Sigmoid colon (tissue), 7 donors: Measurements from ENCODE around the gene COL3A1. TPM values are rescaled to one million over a fixed set of nuclear protein-coding genes. Genes with fewer than 3 reads are reported as not detected.
A peak's percentile ranks its signal among the peaks of the same experiment; 100 is the strongest.

Source experiments
- DNase-seq: peaks from one replicate; pipeline ENCODE4 v3.0.0-alpha.2; 2019
- H3K27ac ChIP-seq, 4 donors: fragments of 200-600 bp; sonication (generic); one replicate each; pipeline ENCODE4 v1.5.1; 2016 to 2019; ENCODE audit warnings: mild to moderate bottlenecking in 1 of 4
- H3K27me3 ChIP-seq, 3 donors: fragments of 200-600 bp; sonication (generic); one replicate each; pipeline ENCODE4 v1.5.1; 2019; ENCODE audit warnings: mild to moderate bottlenecking in 1 of 3
- H3K36me3 ChIP-seq, 4 donors: fragments of 200-600 bp; sonication (generic); one replicate each; pipeline ENCODE4 v1.5.1; 2016 to 2019
- H3K4me1 ChIP-seq, 4 donors: fragments of 200-600 bp; sonication (generic); one replicate each; pipeline ENCODE4 v1.5.1; 2017 to 2019
- H3K4me3 ChIP-seq, 4 donors: fragments of 200-600 bp; sonication (generic); one replicate each; pipeline ENCODE4 v1.5.1; 2017 to 2019; ENCODE audit warnings: mild to moderate bottlenecking in 2 of 4, moderate library complexity in 1 of 4
- H3K9me3 ChIP-seq, 4 donors: fragments of 200-600 bp in 3 of 4; sonication (generic) in 3 of 4; one replicate each; pipeline versions ENCODE4 v1.5.1 to v1.6.1; 2013 to 2019
- EP300 ChIP-seq, 4 donors: sonication (generic); formaldehyde crosslinking; IDR thresholded peaks; one replicate each; pipeline ENCODE4 v1.6.1; 2017; ENCODE audit warnings: antibody characterized with exemption in 4 of 4
- POLR2A ChIP-seq, 2 donors: fragments of 450-650 bp; IDR thresholded peaks; one replicate each; pipeline ENCODE4 v1.6.1; 2016; ENCODE audit warnings: antibody characterized with exemption in 2 of 2, mild to moderate bottlenecking in 2 of 2, moderate library complexity in 2 of 2
- POLR2AphosphoS5 ChIP-seq, 4 donors: sonication (generic); formaldehyde crosslinking; IDR thresholded peaks; one replicate each; pipeline ENCODE4 v1.6.1; 2017; ENCODE audit warnings: antibody characterized with exemption in 4 of 4
- WGBS, 2 donors: extraction: QIAGEN DNeasy Blood & Tissue Kit; methylation state at CpG; one replicate each; pipeline ENCODE4 v1.1.7; 2013; 5-methylcytosine and 5-hydroxymethylcytosine counted together
- intact Hi-C: fragments of 100-400 bp; cut with DNase I; formaldehyde crosslinking; loops from one replicate; pipeline ENCODE4 v1.15.1; 2023
- polyA plus RNA-seq, 3 donors: library from polyadenylated mRNA; stranded (reverse); fragments of 200-250 nt; gene quantifications; one replicate each; pipeline ENCODE4 v1.2.3, GENCODE V29; 2013
- total RNA-seq, 4 donors: library from RNA; depleted of rRNA; stranded (reverse); fragments of >200 nt; gene quantifications; one replicate each; pipeline ENCODE4 v1.1.0, GENCODE V29; 2016
- TF ChIP-seq, protein P1 (sequence below), 4 experiments: fragments of 450-650 bp in 3 of 4; fragments of 200-600 bp in 1 of 4; IDR thresholded peaks; one replicate each; pipeline ENCODE4 v1.5.1; 2016 to 2019; ENCODE audit warnings: antibody characterized with exemption in 4 of 4, mild to moderate bottlenecking in 3 of 4, moderate library complexity in 2 of 4
- donor health status: healthy with polysubstance abuse.
- donor health status: Bipolar disorder and iron deficiency.
- donor health status: healthy.

COL3A1 gene
- total and polyA plus RNA-seq, 7 donors = 29.1 to 1,567 (median 294) TPM

DNA sequence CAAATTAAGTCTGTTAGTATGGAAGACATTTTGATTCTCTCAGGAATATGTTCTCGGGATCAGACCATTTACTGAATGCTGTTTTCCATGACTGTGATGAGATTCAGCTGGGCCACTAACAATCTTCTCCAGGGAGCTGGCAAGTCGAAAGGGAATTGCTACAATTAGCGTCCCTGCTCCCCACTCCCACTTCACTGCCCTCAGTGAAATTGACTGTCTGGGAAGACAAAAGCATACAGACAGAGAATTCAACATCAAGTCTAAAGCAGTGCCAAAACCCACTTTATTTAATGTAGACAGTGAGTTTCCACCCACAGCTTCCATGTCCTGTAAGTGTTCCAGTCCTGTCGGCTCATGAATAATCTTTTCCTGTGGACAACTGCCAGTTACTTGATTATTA is 34.0 kb upstream of the COL3A1 start:
- DNase-seq = no peak
- intact Hi-C loops = no loop called here
- peaks cover 0 to 7% (median 0%) of the 10 kb centered on the region in 4 donors for H3K4me1 ChIP-seq
- no peaks in the 10 kb centered on the region for H3K9me3 ChIP-seq
- WGBS, 2 donors = 66 to 69% methylated on average over 4 of the region's 4 CpGs
- no peaks in the 10 kb centered on the region for H3K27me3 ChIP-seq
- TF ChIP-seq EP300 (IDR thresholded peaks at IDR 0.05) = no peak
- TF ChIP-seq POLR2A (IDR thresholded peaks at IDR 0.05) = no peak
- peak in 1 of 4 donors; percentile 16 for TF ChIP-seq POLR2AphosphoS5 (IDR thresholded peaks at IDR 0.05)
- H3K27ac ChIP-seq = peak overlapping the region; percentile 4 to 55 (median 28)
- H3K4me3 ChIP-seq = no peak overlapping the region
- no peaks in the 10 kb centered on the region for H3K36me3 ChIP-seq

GRCh38 chr2:188944442-188944841 is 29.7 kb upstream of the COL3A1 start:
- no peaks in the 10 kb centered on the region for H3K9me3 ChIP-seq
- H3K4me3 ChIP-seq = no peak overlapping the region
- no peaks in the 10 kb centered on the region for H3K36me3 ChIP-seq
- TF ChIP-seq POLR2AphosphoS5 (IDR thresholded peaks at IDR 0.05) (no peak), POLR2A (IDR thresholded peaks at IDR 0.05) (no peak), EP300 (IDR thresholded peaks at IDR 0.05) (no peak)
- H3K27ac ChIP-seq = no peak overlapping the region
- no peaks in the 10 kb centered on the region for H3K27me3 ChIP-seq
- intact Hi-C loops = no loop called here
- no peaks in the 10 kb centered on the region for H3K4me1 ChIP-seq
- no peak for DNase-seq
- WGBS, 2 donors = 96% methylated on average over 21 of the region's 21 CpGs

- Histone ChIP-seq H3K27me3 (no peaks in the 10 kb centered on the region), H3K4me3 (no peak overlapping the region), H3K9me3 (no peaks in the 10 kb centered on the region), H3K27ac (no peak overlapping the region), H3K4me1 (no peaks in the 10 kb centered on the region), H3K36me3 (no peaks in the 10 kb centered on the region)
- intact Hi-C loops = no loop called here
- WGBS, 2 donors = 88 to 93% methylated on average over 25 of the region's 25 CpGs
- DNase-seq = no peak
- TF ChIP-seq POLR2A (IDR thresholded peaks at IDR 0.05) = no peak
- TF ChIP-seq EP300 (IDR thresholded peaks at IDR 0.05) = no peak
- TF ChIP-seq POLR2AphosphoS5 (IDR thresholded peaks at IDR 0.05) = no peak
- TF ChIP-seq, protein P1, sequence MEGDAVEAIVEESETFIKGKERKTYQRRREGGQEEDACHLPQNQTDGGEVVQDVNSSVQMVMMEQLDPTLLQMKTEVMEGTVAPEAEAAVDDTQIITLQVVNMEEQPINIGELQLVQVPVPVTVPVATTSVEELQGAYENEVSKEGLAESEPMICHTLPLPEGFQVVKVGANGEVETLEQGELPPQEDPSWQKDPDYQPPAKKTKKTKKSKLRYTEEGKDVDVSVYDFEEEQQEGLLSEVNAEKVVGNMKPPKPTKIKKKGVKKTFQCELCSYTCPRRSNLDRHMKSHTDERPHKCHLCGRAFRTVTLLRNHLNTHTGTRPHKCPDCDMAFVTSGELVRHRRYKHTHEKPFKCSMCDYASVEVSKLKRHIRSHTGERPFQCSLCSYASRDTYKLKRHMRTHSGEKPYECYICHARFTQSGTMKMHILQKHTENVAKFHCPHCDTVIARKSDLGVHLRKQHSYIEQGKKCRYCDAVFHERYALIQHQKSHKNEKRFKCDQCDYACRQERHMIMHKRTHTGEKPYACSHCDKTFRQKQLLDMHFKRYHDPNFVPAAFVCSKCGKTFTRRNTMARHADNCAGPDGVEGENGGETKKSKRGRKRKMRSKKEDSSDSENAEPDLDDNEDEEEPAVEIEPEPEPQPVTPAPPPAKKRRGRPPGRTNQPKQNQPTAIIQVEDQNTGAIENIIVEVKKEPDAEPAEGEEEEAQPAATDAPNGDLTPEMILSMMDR (IDR thresholded peaks at IDR 0.05) = no peak
These were observed 24.9 kb upstream of the COL3A1 start for GRCh38 chr2:188949046-188949818.

DNA sequence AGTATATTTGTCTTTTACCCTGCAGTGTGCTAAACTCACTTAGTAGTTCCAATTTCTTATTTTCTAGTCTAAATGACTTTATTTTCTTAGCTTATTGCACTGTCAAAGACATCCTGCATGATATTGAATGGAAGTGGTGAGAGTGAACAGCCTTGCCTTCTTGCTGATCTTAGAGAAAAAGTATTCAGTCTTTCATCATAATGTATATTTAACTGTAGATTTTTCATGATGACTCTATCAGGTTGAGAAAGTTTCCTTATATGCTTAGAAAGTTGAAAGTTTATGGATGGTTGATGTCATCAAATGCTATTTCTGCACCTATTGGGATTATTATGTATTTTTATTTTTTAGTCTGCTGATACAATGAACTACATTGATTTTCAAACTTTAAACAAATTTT is 21.3 kb upstream of the COL3A1 start:
- intact Hi-C loops = no loop called here
- no peaks in the 10 kb centered on the region for H3K36me3 ChIP-seq
- no peaks in the 10 kb centered on the region for H3K9me3 ChIP-seq
- H3K27me3 ChIP-seq = no peaks in the 10 kb centered on the region
- no peak for DNase-seq
- H3K4me1 ChIP-seq = no peaks in the 10 kb centered on the region
- no peak overlapping the region for H3K4me3 ChIP-seq
- H3K27ac ChIP-seq = no peak overlapping the region
- no peak for TF ChIP-seq POLR2AphosphoS5 (IDR thresholded peaks at IDR 0.05)
- no peak for TF ChIP-seq EP300 (IDR thresholded peaks at IDR 0.05)
- no peak for TF ChIP-seq POLR2A (IDR thresholded peaks at IDR 0.05)
- TF ChIP-seq, protein P1 (IDR thresholded peaks at IDR 0.05) = no peak

DNA sequence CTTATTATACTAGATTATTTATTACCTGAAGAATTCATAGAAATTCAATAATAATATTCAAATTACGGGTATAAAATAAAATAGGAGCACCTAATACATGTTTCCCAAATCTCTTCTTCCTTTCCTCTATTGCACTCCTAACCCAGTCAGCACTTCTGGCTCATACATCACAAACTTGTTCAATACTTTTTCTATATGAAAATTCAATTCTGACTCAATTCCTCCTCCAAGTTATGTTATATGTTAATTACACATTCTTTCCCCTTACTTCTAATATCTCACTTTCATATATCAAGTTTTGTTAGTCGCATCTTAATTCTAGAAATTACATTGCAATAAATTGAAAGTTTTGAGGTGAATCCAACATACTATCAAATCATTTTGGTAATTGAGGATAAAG is 17.9 kb upstream of the COL3A1 start:
- TF ChIP-seq, protein P1 (IDR thresholded peaks at IDR 0.05) = no peak
- TF ChIP-seq POLR2A (IDR thresholded peaks at IDR 0.05) (no peak), POLR2AphosphoS5 (IDR thresholded peaks at IDR 0.05) (no peak), EP300 (IDR thresholded peaks at IDR 0.05) (no peak)
- 79 to 86% methylated on average over 2 of the region's 2 CpGs for WGBS, 2 donors
- no peaks in the 10 kb centered on the region for H3K9me3 ChIP-seq
- no peak for DNase-seq
- H3K4me1 ChIP-seq = no peaks in the 10 kb centered on the region
- no peaks in the 10 kb centered on the region for H3K27me3 ChIP-seq
- intact Hi-C loops = no loop called here
- H3K36me3 ChIP-seq = no peaks in the 10 kb centered on the region
- H3K27ac ChIP-seq = no peak overlapping the region
- no peak overlapping the region for H3K4me3 ChIP-seq
